SK-N-SH (cell line): Measurements from ENCODE around the gene ANKRD12.

Experiments used
- CTCF ChIP-seq: fragments of 200-600 bp; sonication (generic); IDR thresholded peaks from 2 replicates; pipeline ENCODE4 v1.6.1; 2017; ENCODE audit warnings: antibody characterized with exemption, mild to moderate bottlenecking, moderate library complexity
- FOSL2 ChIP-seq: IDR thresholded peaks from 2 replicates; pipeline ENCODE4 v1.4.0; 2012; ENCODE audit warnings: low read depth, mild to moderate bottlenecking, moderate library complexity, borderline replicate concordance
- GABPA ChIP-seq: IDR thresholded peaks from 2 replicates; pipeline ENCODE4 v1.4.0; 2012; ENCODE audit warnings: low read depth, mild to moderate bottlenecking
- GATA2 ChIP-seq: sonication (generic); formaldehyde crosslinking; IDR thresholded peaks from 2 replicates; pipeline ENCODE4 v1.5.0; 2020; ENCODE audit warnings: mild to moderate bottlenecking, missing genetic modification reagents
- RFX5 ChIP-seq: IDR thresholded peaks from 2 replicates; pipeline ENCODE4 v1.6.1; 2012; ENCODE audit warnings: mild to moderate bottlenecking, improper control_type of control experiment, low read length
- TAF1 ChIP-seq: IDR thresholded peaks from 2 replicates; pipeline ENCODE4 v1.6.1; 2012; ENCODE audit warnings: low read depth, mild to moderate bottlenecking, low read length, moderate library complexity, borderline replicate concordance
- USF2 ChIP-seq: fragments of 150-350 bp; IDR thresholded peaks from 2 replicates; pipeline ENCODE4 v1.6.1; 2017; ENCODE audit warnings: antibody characterized with exemption, low read length, low read depth, borderline replicate concordance
- TF ChIP-seq, protein P1 (sequence below): IDR thresholded peaks from 2 replicates; pipeline ENCODE4; 2012

DNA sequence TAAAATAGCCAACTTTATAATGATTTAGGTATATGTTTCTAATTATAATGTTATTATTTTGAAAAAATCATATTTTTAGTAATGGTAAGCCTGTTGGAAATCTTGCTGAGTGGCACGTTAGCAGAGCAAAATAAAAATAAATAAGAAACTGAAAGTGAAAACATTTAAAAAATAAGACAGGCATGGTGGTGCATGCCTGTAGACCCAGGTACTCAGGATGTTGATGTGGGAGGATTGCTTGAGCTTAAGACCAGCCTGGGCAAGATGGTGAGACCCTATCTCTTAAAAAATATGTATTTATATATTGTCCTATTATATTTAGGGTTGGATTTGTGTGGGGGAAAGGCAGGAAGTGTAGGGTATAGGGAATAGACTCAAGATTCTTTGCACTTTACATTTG lies 15.8 kb upstream of the ANKRD12 start:
- TF ChIP-seq CTCF (no peak), TAF1 (no peak), RFX5 (no peak), GATA2 (CRISPR knock-in tag) (no peak), USF2 (no peak), GABPA (no peak), FOSL2 (no peak)
- TF ChIP-seq, protein P1, sequence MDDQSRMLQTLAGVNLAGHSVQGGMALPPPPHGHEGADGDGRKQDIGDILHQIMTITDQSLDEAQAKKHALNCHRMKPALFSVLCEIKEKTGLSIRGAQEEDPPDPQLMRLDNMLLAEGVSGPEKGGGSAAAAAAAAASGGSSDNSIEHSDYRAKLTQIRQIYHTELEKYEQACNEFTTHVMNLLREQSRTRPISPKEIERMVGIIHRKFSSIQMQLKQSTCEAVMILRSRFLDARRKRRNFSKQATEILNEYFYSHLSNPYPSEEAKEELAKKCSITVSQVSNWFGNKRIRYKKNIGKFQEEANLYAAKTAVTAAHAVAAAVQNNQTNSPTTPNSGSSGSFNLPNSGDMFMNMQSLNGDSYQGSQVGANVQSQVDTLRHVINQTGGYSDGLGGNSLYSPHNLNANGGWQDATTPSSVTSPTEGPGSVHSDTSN = no peak
